GM23338 (cell line): ENCODE results near the gene IMP3. TPM values are rescaled to one million over a fixed set of nuclear protein-coding genes. Genes with fewer than 3 reads are reported as not detected.

ENCODE experiments used
- ATAC-seq: fragments of 200-7000 bp; cut with Tn5 transposase; 3 replicates; pipeline ENCODE4 v1.9.1; 2020
- DNase-seq: peaks from one replicate; pipeline ENCODE4 v3.0.0-alpha.2; 2015; ENCODE audit warnings: low spot score
- H2AFZ ChIP-seq: fragments of 200-600 bp; sonication (generic); 2 replicates; pipeline ENCODE4 v1.8.0; 2016; ENCODE audit warnings: antibody characterized with exemption, mild to moderate bottlenecking, moderate library complexity
- H3F3A ChIP-seq: fragments of 200-600 bp; sonication (generic); replicated peaks from 2 replicates; pipeline ENCODE4 v1.8.0; 2017; ENCODE audit warnings: antibody characterized with exemption, mixed run types, low read depth
- H3K27ac ChIP-seq: fragments of 200-600 bp; sonication (generic); 2 replicates; pipeline ENCODE4 v1.6.1; 2016; ENCODE audit warnings: low read depth
- H3K27me3 ChIP-seq: fragments of 200-600 bp; sonication (generic); 2 replicates; pipeline ENCODE4 v1.8.0; 2016; ENCODE audit warnings: mild to moderate bottlenecking, mixed run types, moderate library complexity; ENCODE audit not compliant: insufficient read depth
- H3K36me3 ChIP-seq: fragments of 200-600 bp; sonication (generic); 2 replicates; pipeline ENCODE4 v1.8.0; 2016; ENCODE audit warnings: mild to moderate bottlenecking; ENCODE audit not compliant: insufficient read depth
- H3K4me1 ChIP-seq: fragments of 200-600 bp; sonication (generic); 2 replicates; pipeline ENCODE4 v1.8.0; 2016; ENCODE audit warnings: mild to moderate bottlenecking, moderate library complexity; ENCODE audit not compliant: insufficient read depth
- H3K4me2 ChIP-seq: fragments of 200-600 bp; sonication (generic); 2 replicates; pipeline ENCODE4 v1.7.1; 2017; ENCODE audit warnings: mixed run types
- H3K4me3 ChIP-seq: fragments of 200-600 bp; sonication (generic); 2 replicates; pipeline ENCODE4 v1.6.1; 2016; ENCODE audit warnings: mixed run types
- H3K79me2 ChIP-seq: fragments of 200-600 bp; sonication (generic); replicated peaks from 2 replicates; pipeline ENCODE4 v1.8.0; 2017; ENCODE audit warnings: mild to moderate bottlenecking; ENCODE audit not compliant: insufficient read depth
- H3K9me2 ChIP-seq: fragments of 200-600 bp; sonication (generic); 2 replicates; pipeline ENCODE4 v1.8.0; 2017; ENCODE audit not compliant: insufficient read depth
- H4K20me1 ChIP-seq: fragments of 200-600 bp; sonication (generic); replicated peaks from 2 replicates; pipeline ENCODE4 v1.8.0; 2017; ENCODE audit warnings: mild to moderate bottlenecking; ENCODE audit not compliant: insufficient read depth
- H3K27ac Mint-ChIP-seq: 2 replicates; pipeline ENCODE4 v1.8.0; 2020; ENCODE audit warnings: inconsistent platforms, mild to moderate bottlenecking, moderate library complexity, mixed read lengths
- H3K27me3 Mint-ChIP-seq: 3 replicates; pipeline ENCODE4 v1.8.0; 2022; ENCODE audit warnings: low read depth, mild to moderate bottlenecking, moderate library complexity, mixed read lengths, inconsistent platforms; ENCODE audit not compliant: insufficient read depth, poor library complexity
- H3K36me3 Mint-ChIP-seq: 3 replicates; pipeline ENCODE4 v1.8.0; 2021; ENCODE audit warnings: low read depth, mild to moderate bottlenecking, inconsistent platforms, moderate library complexity, mixed read lengths
- H3K4me1 Mint-ChIP-seq: 3 replicates; pipeline ENCODE4 v1.8.0; 2020; ENCODE audit warnings: mild to moderate bottlenecking, inconsistent platforms, mixed read lengths
- H3K4me3 Mint-ChIP-seq: 3 replicates; pipeline ENCODE4 v1.8.0; 2021; ENCODE audit warnings: moderate library complexity, mild to moderate bottlenecking, inconsistent platforms, mixed read lengths
- H3K9me3 Mint-ChIP-seq: 3 replicates; pipeline ENCODE4 v1.8.0; 2020; ENCODE audit warnings: moderate library complexity, mild to moderate bottlenecking, inconsistent platforms, mixed read lengths
- NANOG ChIP-seq: IDR thresholded peaks from 2 replicates; pipeline ENCODE4 v1.6.1; 2016; ENCODE audit warnings: antibody characterized with exemption, borderline replicate concordance
- ZNF114 ChIP-seq: fragments of 250-450 bp; sonication (Bioruptor Pico); IDR thresholded peaks from 2 replicates; pipeline ENCODE4 v1.5.0; 2020; ENCODE audit warnings: mild to moderate bottlenecking, moderate library complexity
- ZNF331 ChIP-seq: fragments of 250-450 bp; sonication (Bioruptor Pico); IDR thresholded peaks from 2 replicates; pipeline ENCODE4 v1.5.0; 2020; ENCODE audit warnings: low read depth, mild to moderate bottlenecking, moderate library complexity
- polyA plus RNA-seq: library from polyadenylated mRNA; unstranded; fragments of >200 nt; fragmentation: Nextera tagmentation; extraction: Ambion mirVana; gene quantifications from 2 replicates; pipeline ENCODE4 v1.2.1, GENCODE V29; 2016
- total RNA-seq: library from RNA; depleted of rRNA; stranded (reverse); fragments of >200 nt; shearing (Covaris generic); gene quantifications from 2 replicates; pipeline ENCODE4 v1.2.3, GENCODE V29; 2014
- TF ChIP-seq, protein P1 (sequence below), 2 experiments: fragments of 200-600 bp in 1 of 2; sonication (generic) in 1 of 2; conservative IDR thresholded peaks; 2 replicates each; pipeline versions ENCODE4 v1.5.1 to v1.6.1; 2016 to 2017; ENCODE audit warnings: antibody characterized with exemption in 2 of 2, low read depth in 2 of 2, mild to moderate bottlenecking in 2 of 2, moderate library complexity in 1 of 2
- TF ChIP-seq, protein P2 (sequence below): IDR thresholded peaks from 2 replicates; pipeline ENCODE4 v1.6.1; 2016; ENCODE audit warnings: antibody characterized with exemption
- TF ChIP-seq, protein P3 (sequence below): IDR thresholded peaks from one replicate; pipeline ENCODE4 v1.6.1; 2018; ENCODE audit warnings: antibody characterized with exemption; ENCODE audit not compliant: unreplicated experiment
- TF ChIP-seq, protein P4 (sequence below): fragments of 250-450 bp; sonication (Bioruptor Pico); IDR thresholded peaks from 2 replicates; pipeline ENCODE4 v1.5.0; 2020; ENCODE audit warnings: mild to moderate bottlenecking, moderate library complexity

The IMP3 gene
- total and polyA plus RNA-seq, 2 experiments from 2014 or later, result 210 to 319 TPM

DNA sequence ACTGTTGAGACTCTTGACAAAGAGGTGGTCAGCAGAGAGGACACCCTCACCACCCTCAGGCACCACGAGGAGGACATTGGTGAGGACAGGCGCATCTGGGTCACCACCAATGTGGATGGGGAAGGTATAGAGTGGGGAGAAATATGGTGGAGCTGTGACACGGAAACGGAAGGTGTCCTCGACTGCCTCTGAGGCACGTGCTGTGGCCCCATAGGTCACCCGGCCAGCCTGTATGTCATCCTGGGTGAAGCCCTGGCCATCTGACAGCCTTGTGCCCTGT is 48.2 kb upstream of the IMP3 start:
- TF ChIP-seq, protein P1, sequence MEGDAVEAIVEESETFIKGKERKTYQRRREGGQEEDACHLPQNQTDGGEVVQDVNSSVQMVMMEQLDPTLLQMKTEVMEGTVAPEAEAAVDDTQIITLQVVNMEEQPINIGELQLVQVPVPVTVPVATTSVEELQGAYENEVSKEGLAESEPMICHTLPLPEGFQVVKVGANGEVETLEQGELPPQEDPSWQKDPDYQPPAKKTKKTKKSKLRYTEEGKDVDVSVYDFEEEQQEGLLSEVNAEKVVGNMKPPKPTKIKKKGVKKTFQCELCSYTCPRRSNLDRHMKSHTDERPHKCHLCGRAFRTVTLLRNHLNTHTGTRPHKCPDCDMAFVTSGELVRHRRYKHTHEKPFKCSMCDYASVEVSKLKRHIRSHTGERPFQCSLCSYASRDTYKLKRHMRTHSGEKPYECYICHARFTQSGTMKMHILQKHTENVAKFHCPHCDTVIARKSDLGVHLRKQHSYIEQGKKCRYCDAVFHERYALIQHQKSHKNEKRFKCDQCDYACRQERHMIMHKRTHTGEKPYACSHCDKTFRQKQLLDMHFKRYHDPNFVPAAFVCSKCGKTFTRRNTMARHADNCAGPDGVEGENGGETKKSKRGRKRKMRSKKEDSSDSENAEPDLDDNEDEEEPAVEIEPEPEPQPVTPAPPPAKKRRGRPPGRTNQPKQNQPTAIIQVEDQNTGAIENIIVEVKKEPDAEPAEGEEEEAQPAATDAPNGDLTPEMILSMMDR (conservative IDR thresholded peaks at IDR 0.05; ENCODE audit: low read depth in 2 of 2), result no peak
- TF ChIP-seq, protein P2, sequence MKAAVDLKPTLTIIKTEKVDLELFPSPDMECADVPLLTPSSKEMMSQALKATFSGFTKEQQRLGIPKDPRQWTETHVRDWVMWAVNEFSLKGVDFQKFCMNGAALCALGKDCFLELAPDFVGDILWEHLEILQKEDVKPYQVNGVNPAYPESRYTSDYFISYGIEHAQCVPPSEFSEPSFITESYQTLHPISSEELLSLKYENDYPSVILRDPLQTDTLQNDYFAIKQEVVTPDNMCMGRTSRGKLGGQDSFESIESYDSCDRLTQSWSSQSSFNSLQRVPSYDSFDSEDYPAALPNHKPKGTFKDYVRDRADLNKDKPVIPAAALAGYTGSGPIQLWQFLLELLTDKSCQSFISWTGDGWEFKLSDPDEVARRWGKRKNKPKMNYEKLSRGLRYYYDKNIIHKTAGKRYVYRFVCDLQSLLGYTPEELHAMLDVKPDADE, result no peak
- TF ChIP-seq, protein P3, sequence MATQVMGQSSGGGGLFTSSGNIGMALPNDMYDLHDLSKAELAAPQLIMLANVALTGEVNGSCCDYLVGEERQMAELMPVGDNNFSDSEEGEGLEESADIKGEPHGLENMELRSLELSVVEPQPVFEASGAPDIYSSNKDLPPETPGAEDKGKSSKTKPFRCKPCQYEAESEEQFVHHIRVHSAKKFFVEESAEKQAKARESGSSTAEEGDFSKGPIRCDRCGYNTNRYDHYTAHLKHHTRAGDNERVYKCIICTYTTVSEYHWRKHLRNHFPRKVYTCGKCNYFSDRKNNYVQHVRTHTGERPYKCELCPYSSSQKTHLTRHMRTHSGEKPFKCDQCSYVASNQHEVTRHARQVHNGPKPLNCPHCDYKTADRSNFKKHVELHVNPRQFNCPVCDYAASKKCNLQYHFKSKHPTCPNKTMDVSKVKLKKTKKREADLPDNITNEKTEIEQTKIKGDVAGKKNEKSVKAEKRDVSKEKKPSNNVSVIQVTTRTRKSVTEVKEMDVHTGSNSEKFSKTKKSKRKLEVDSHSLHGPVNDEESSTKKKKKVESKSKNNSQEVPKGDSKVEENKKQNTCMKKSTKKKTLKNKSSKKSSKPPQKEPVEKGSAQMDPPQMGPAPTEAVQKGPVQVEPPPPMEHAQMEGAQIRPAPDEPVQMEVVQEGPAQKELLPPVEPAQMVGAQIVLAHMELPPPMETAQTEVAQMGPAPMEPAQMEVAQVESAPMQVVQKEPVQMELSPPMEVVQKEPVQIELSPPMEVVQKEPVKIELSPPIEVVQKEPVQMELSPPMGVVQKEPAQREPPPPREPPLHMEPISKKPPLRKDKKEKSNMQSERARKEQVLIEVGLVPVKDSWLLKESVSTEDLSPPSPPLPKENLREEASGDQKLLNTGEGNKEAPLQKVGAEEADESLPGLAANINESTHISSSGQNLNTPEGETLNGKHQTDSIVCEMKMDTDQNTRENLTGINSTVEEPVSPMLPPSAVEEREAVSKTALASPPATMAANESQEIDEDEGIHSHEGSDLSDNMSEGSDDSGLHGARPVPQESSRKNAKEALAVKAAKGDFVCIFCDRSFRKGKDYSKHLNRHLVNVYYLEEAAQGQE, result no peak
- TF ChIP-seq ZNF331 (CRISPR knock-in tag) (no peak), NANOG (no peak), ZNF114 (CRISPR knock-in tag) (no peak)
- TF ChIP-seq, protein P4, sequence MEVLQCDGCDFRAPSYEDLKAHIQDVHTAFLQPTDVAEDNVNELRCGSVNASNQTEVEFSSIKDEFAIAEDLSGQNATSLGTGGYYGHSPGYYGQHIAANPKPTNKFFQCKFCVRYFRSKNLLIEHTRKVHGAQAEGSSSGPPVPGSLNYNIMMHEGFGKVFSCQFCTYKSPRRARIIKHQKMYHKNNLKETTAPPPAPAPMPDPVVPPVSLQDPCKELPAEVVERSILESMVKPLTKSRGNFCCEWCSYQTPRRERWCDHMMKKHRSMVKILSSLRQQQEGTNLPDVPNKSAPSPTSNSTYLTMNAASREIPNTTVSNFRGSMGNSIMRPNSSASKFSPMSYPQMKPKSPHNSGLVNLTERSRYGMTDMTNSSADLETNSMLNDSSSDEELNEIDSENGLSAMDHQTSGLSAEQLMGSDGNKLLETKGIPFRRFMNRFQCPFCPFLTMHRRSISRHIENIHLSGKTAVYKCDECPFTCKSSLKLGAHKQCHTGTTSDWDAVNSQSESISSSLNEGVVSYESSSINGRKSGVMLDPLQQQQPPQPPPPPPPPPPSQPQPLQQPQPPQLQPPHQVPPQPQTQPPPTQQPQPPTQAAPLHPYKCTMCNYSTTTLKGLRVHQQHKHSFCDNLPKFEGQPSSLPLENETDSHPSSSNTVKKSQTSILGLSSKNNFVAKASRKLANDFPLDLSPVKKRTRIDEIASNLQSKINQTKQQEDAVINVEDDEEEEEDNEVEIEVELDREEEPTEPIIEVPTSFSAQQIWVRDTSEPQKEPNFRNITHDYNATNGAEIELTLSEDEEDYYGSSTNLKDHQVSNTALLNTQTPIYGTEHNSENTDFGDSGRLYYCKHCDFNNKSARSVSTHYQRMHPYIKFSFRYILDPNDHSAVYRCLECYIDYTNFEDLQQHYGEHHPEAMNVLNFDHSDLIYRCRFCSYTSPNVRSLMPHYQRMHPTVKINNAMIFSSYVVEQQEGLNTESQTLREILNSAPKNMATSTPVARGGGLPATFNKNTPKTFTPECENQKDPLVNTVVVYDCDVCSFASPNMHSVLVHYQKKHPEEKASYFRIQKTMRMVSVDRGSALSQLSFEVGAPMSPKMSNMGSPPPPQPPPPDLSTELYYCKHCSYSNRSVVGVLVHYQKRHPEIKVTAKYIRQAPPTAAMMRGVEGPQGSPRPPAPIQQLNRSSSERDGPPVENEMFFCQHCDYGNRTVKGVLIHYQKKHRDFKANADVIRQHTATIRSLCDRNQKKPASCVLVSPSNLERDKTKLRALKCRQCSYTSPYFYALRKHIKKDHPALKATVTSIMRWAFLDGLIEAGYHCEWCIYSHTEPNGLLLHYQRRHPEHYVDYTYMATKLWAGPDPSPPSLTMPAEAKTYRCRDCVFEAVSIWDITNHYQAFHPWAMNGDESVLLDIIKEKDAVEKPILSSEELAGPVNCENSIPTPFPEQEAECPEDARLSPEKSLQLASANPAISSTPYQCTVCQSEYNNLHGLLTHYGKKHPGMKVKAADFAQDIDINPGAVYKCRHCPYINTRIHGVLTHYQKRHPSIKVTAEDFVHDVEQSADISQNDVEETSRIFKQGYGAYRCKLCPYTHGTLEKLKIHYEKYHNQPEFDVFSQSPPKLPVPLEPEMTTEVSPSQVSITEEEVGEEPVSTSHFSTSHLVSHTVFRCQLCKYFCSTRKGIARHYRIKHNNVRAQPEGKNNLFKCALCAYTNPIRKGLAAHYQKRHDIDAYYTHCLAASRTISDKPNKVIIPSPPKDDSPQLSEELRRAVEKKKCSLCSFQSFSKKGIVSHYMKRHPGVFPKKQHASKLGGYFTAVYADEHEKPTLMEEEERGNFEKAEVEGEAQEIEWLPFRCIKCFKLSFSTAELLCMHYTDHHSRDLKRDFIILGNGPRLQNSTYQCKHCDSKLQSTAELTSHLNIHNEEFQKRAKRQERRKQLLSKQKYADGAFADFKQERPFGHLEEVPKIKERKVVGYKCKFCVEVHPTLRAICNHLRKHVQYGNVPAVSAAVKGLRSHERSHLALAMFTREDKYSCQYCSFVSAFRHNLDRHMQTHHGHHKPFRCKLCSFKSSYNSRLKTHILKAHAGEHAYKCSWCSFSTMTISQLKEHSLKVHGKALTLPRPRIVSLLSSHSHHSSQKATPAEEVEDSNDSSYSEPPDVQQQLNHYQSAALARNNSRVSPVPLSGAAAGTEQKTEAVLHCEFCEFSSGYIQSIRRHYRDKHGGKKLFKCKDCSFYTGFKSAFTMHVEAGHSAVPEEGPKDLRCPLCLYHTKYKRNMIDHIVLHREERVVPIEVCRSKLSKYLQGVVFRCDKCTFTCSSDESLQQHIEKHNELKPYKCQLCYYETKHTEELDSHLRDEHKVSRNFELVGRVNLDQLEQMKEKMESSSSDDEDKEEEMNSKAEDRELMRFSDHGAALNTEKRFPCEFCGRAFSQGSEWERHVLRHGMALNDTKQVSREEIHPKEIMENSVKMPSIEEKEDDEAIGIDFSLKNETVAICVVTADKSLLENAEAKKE, result no peak
- no peak overlapping the region for H3K27ac ChIP-seq
- Mint-ChIP-seq H3K36me3 (peaks cover 3% of the 10 kb centered on the region; the same call in 1 of the 3 replicates), H3K27me3 (peaks cover 15% of the 10 kb centered on the region), H3K4me1 (peaks cover 12% of the 10 kb centered on the region), H3K9me3 (no peaks in the 10 kb centered on the region), H3K4me3 (no peak overlapping the region), H3K27ac (no peak overlapping the region)
- DNase-seq, result no peak
- no peak overlapping the region for H3K4me3 ChIP-seq
- no peaks in the 10 kb centered on the region for H3K79me2 ChIP-seq
- peaks cover 4% of the 10 kb centered on the region; the same call in 1 of the 2 replicates for H3K4me1 ChIP-seq
- H3K9me2 ChIP-seq, result no peaks in the 10 kb centered on the region
- H3K36me3 ChIP-seq, result no peaks in the 10 kb centered on the region
- H2AFZ ChIP-seq, result no peak overlapping the region
- no peaks in the 10 kb centered on the region for H3K27me3 ChIP-seq
- no peaks in the 10 kb centered on the region for H4K20me1 ChIP-seq
- no peak overlapping the region for H3K4me2 ChIP-seq
- no peaks in the 10 kb centered on the region for H3F3A ChIP-seq
- no peak for ATAC-seq
